GM18508 (cell line): Measurements from ENCODE around the gene RERG.
A peak's percentile ranks its signal among the peaks of the same experiment; 100 is the strongest.

Experiments
- ATAC-seq: cut with Tn5 transposase; IDR thresholded peaks from one replicate; pipeline ENCODE4 v1.9.1; 2021; ENCODE audit warnings: moderate number of reproducible peaks; ENCODE audit not compliant: insufficient read depth, unreplicated experiment

Gene RERG, protein sequence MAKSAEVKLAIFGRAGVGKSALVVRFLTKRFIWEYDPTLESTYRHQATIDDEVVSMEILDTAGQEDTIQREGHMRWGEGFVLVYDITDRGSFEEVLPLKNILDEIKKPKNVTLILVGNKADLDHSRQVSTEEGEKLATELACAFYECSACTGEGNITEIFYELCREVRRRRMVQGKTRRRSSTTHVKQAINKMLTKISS

GRCh38 chr12:15220915-15221885, at the start of gene RERG:
RERG (minus strand) TSS chr12:15221417; CDS start chr12:15217489, 3,928 bp downstream.
- peak; percentile 62 for ATAC-seq

DNA sequence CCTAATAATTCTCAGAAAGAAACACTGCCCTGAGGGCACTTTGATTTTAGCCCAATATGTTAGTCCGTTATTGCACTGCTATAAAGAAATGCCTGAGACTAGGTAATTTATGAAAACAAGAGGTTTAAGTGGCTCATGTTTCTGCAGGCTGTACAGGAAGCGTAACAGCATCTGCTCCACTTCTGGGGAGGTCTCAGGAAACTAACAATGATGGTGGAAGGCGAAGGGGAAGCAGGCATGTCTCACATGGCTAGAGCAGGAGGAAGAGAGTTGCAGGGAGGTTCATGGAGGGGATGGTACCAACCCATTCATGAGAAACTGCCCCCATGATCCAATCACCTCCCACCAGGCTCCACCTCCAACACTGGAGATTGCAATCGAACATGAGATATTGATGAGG, 49.4 kb upstream of the RERG start:
- no peak for ATAC-seq

DNA sequence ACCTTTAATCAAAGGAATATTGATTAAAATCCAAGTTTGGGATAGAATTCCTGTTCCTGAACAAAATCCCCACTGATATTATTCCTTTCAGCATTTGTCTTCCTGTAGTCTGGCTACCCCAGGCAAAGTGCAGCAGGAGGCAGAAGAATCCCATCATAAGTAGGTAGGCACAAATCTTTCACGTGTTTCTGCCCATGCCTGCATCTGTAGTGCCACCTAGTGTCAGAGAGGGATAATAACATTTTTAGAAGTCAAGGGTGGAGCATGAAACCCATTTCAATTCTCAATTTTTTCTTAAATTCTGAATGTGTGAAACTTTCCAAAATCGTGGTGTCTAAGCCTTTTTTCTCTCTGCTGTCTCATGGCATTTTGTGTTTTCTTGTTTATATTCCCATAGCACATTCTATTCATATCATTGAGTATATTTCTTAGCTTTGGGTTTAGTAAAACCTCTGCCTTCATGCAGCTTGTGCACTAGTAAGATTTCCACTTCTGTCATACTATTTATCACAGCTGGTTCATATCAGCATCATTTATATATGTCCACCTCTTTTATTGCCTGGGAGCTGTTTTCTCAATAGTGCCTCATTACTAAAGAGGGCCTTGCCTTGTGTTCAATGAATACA, 47.8 kb upstream of the RERG start:
- ATAC-seq, result peak; percentile 51

DNA sequence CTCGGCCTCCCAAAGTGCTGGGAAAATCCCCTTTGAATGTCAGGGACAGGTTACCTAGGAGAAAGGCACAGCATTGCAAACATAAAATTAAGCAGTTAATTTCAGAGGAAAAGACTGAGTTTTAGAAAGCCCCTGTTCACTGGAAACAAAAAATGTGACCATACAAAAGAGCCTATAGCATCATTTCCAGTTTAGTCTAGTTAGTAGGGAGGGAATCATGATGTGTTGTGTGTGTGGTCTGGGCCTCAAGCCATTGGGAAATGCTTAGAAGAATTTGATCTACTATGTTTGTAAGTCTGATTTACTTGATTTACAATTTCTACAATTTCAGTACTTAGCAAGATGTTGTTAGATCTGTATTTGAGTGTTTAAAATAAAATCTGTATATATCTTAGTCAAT, 47.1 kb upstream of the RERG start:
- ATAC-seq, result no peak

- no peak for ATAC-seq
Measured at GRCh38 chr12:15265875-15266274, 44.7 kb upstream of the RERG start.

DNA sequence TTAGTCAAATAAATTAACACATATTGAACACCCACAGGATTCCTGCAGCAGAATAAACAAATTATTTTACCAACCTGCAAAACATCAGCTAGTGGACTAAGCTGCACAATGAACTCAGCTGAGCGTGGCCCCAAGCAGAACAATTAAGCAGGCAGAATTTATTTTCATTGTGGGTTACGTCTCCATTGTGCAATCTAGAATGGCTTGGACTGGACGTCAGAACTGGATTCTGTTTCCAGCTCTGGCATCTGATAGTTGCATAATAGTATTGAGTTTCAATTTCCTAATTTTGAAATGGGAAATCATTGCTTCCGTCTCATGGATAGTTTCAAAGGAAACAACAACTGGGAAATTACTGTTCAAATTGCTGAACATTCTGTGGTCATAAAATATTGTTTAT, 35.5 kb upstream of the RERG start:
- no peak for ATAC-seq

GRCh38 chr12:15253990-15254389, 32.8 kb upstream of the RERG start:
- ATAC-seq, result no peak

DNA sequence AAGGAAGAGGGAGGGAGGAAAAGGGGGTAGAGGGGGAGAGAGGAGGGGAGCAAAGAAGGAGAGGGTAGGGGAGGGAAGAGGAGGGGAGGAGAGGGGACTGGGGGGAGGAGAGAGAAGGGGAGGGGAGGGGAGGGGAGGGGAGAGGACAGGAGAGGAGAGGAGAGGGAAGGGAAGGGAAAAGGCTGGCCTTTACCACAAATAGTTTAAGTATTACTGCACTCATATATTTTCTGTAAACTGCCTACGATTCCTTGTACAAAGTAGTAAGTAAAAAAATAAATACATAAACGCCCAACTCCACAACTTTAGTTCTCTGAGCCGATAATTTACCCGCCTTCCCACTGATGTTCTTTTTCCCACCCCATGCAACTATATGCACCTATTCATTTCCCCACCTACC, 23.7 kb upstream of the RERG start:
- ATAC-seq, result no peak

GRCh38 chr12:15244341-15244740, 23.1 kb upstream of the RERG start:
- no peak for ATAC-seq

- no peak for ATAC-seq
Measured at GRCh38 chr12:15243102-15243501, 21.9 kb upstream of the RERG start.

GRCh38 chr12:15240898-15241297, 19.7 kb upstream of the RERG start:
- no peak for ATAC-seq

GRCh38 chr12:15234508-15234907, 13.3 kb upstream of the RERG start:
- ATAC-seq, result no peak

- ATAC-seq, result no peak
Measured at GRCh38 chr12:15234011-15234410, 12.8 kb upstream of the RERG start.

GRCh38 chr12:15232959-15233358, 11.7 kb upstream of the RERG start:
- ATAC-seq, result no peak

DNA sequence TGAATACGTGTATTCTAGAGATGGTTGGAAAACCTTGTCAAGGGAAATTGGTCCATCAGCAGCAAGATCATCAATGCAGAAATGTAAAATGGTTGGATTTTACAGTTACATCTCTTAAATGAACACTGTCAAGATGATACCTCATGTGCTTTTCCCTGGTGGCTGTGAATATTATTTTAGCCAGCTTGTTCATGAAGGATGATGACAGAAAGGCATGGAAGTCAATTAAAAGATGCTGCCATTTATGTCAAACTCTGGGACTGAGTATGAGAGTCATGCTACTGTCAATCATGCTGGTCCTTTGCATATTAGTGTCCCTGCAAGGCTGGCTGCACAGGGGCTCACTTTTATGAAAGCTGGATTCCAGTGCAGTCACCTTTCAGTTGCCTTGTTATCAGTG, 10.3 kb upstream of the RERG start:
- no peak for ATAC-seq

GRCh38 chr12:15230751-15231150, 9.5 kb upstream of the RERG start:
- ATAC-seq, result no peak

DNA sequence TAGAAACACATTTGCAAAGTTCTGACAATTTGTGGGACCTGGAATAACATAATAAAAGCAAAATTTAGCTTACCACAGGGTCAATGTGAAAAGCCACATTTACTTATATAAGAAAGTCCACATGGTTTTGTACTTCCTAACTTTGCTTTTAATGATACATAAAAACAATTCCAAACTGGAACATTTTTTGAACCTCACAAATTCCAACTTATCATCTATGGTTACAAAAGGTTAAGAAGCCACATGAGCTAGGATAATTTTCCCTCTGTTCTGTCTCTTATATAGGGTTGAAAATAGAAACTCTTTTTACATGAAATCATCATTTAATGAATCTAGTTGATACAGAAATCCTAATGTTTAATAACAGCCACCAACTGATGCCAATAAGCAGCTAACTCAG, 8.9 kb upstream of the RERG start:
- ATAC-seq, result no peak

DNA sequence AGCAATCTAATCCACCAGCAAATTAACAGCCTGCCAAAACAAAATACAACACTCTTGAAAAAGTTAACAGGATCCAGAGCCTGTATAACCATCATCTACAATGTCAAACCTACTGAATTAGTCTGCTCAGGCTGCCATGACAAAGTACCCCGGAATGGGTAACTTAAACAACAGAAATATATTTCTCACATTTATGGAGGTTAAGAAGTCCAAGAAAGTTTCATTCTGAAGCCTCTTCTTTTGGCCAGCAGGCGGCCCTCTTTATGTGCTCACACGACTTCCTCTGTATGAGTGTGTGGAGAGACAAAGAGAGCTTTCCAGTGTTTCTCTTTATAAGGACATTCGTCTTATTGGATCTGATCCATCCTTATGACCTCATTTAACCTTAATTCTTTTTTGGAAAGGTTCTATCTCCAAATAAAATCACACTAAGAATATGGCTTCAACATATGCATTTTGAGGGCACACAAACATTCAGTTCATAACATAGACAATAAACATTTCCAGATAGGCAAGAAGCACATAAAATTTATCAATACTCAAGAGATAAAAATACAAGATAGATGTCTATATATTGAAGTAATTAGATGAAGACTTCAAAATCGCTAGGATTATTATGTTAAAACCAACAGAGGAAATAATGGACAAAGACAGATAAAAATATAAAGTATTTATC, 5.9 kb upstream of the RERG start:
- no peak for ATAC-seq

DNA sequence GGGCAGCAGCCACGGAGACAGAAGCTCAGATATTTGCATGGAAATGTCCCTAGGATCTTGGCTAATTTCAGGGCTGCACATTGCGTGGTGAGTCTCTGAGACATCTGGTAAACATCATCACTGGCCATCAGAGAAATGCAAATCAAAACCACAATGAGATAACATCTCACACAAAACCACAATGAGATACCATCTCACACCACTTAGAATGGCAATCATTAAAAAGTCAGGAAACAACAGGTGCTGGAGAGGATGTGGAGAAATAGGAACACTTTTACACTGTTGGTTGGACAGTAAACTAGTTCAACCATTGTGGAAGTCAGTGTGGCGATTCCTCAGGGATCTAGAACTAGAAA, 4.6 kb upstream of the RERG start:
- peak; percentile 54 for ATAC-seq

- ATAC-seq, result no peak
Measured at GRCh38 chr12:15225136-15225862, 4.1 kb upstream of the RERG start.
